Smooth muscle cell of the brain vasculature (primary cell): ENCODE measurements around the gene EMC7.

ENCODE experiments used
- DNase-seq: peaks from one replicate; pipeline ENCODE4 v3.0.0-alpha.2; 2012; ENCODE audit warnings: low read depth, low spot score

Gene EMC7

GRCh38 chr15:34038871-34039789 is 62.5 kb downstream of the EMC7 start, which contains the start of gene AVEN:
AVEN (minus strand) TSS chr15:34039204; CDS start chr15:34039046, 158 bp downstream.
- DNase-seq: no peak

GRCh38 chr15:34038023-34038870 is 63.4 kb downstream of the EMC7 start:
- DNase-seq: no peak
